RWPE2 (cell line): ENCODE results near the gene NCAM1.

Source experiments
- ATAC-seq: fragments of 200-7000 bp; cut with Tn5 transposase; 3 replicates; pipeline ENCODE4 v1.9.1; 2021; ENCODE audit warnings: low read depth
- DNase-seq: peaks from one replicate; pipeline ENCODE4 v3.0.0-alpha.2; 2020; ENCODE audit warnings: low spot score
- H3K27ac ChIP-seq: fragments of 450-650 bp; 2 replicates; pipeline ENCODE4 v1.5.1; 2017; ENCODE audit warnings: mild to moderate bottlenecking; ENCODE audit not compliant: poor library complexity, severe bottlenecking
- H3K27me3 ChIP-seq: fragments of 250-450 bp; sonication (Bioruptor Pico); 2 replicates; pipeline ENCODE4 v1.5.1; 2021; ENCODE audit warnings: mild to moderate bottlenecking, moderate library complexity; ENCODE audit not compliant: insufficient read depth, poor library complexity, severe bottlenecking
- H3K36me3 ChIP-seq: fragments of 250-450 bp; sonication (Bioruptor Pico); 2 replicates; pipeline ENCODE4 v1.5.1; 2020; ENCODE audit warnings: low read depth, mild to moderate bottlenecking, moderate library complexity
- H3K4me1 ChIP-seq: fragments of 250-450 bp; sonication (Bioruptor Pico); 2 replicates; pipeline ENCODE4 v1.5.1; 2021; ENCODE audit warnings: mild to moderate bottlenecking, moderate library complexity; ENCODE audit not compliant: insufficient read depth, poor library complexity, severe bottlenecking
- H3K4me3 ChIP-seq: fragments of 250-450 bp; sonication (Bioruptor Pico); 2 replicates; pipeline ENCODE4 v1.5.1; 2021; ENCODE audit warnings: mild to moderate bottlenecking, moderate library complexity; ENCODE audit not compliant: severe bottlenecking
- H3K9me3 ChIP-seq: fragments of 250-450 bp; sonication (Bioruptor Pico); 2 replicates; pipeline ENCODE4 v1.5.1; 2021; ENCODE audit warnings: mild to moderate bottlenecking, moderate library complexity; ENCODE audit not compliant: severe bottlenecking
- CTCF ChIP-seq: fragments of 450-650 bp; IDR thresholded peaks from one replicate; pipeline ENCODE4 v1.5.1; 2017; ENCODE audit warnings: mild to moderate bottlenecking, moderate library complexity; ENCODE audit not compliant: poor library complexity, severe bottlenecking

Gene NCAM1

GRCh38 chr11:113103932-113104690, 142.9 kb downstream of the NCAM1 start:
- Histone ChIP-seq H3K27me3 (peaks cover 16% of the 10 kb centered on the region), H3K36me3 (no peaks in the 10 kb centered on the region), H3K4me1 (no peaks in the 10 kb centered on the region), H3K27ac (no peak overlapping the region), H3K4me3 (no peak overlapping the region), H3K9me3 (no peaks in the 10 kb centered on the region)
- no peak for DNase-seq
- no peak for ATAC-seq
- no peak for TF ChIP-seq CTCF

- H3K4me3 ChIP-seq: no peak overlapping the region
- no peaks in the 10 kb centered on the region for H3K36me3 ChIP-seq
- no peak for ATAC-seq
- no peaks in the 10 kb centered on the region for H3K4me1 ChIP-seq
- H3K27ac ChIP-seq: no peak overlapping the region
- H3K27me3 ChIP-seq: peaks cover 16% of the 10 kb centered on the region
- DNase-seq: no peak
- H3K9me3 ChIP-seq: no peaks in the 10 kb centered on the region
- no peak for TF ChIP-seq CTCF
These were observed 143.6 kb downstream of the NCAM1 start for GRCh38 chr11:113104691-113105251.

- H3K9me3 ChIP-seq: no peaks in the 10 kb centered on the region
- H3K4me1 ChIP-seq: no peaks in the 10 kb centered on the region
- peaks cover 16% of the 10 kb centered on the region for H3K27me3 ChIP-seq
- ATAC-seq: no peak
- no peak overlapping the region for H3K27ac ChIP-seq
- no peaks in the 10 kb centered on the region for H3K36me3 ChIP-seq
- no peak overlapping the region for H3K4me3 ChIP-seq
- no peak for DNase-seq
- TF ChIP-seq CTCF: no peak
These were observed 144.4 kb downstream of the NCAM1 start for GRCh38 chr11:113105592-113105991.

GRCh38 chr11:113106507-113106906, 145.3 kb downstream of the NCAM1 start:
- Histone ChIP-seq H3K27ac (no peak overlapping the region), H3K36me3 (no peaks in the 10 kb centered on the region), H3K4me3 (no peak overlapping the region), H3K9me3 (no peaks in the 10 kb centered on the region), H3K27me3 (peaks cover 16% of the 10 kb centered on the region), H3K4me1 (no peaks in the 10 kb centered on the region)
- DNase-seq (no peak), ATAC-seq (no peak)
- TF ChIP-seq CTCF: no peak

- no peak for TF ChIP-seq CTCF
- Histone ChIP-seq H3K9me3 (no peaks in the 10 kb centered on the region), H3K36me3 (no peaks in the 10 kb centered on the region), H3K4me3 (no peak overlapping the region), H3K27me3 (peaks cover 7% of the 10 kb centered on the region), H3K4me1 (no peaks in the 10 kb centered on the region), H3K27ac (no peak overlapping the region)
- DNase-seq (no peak), ATAC-seq (no peak)
These were observed 148.8 kb downstream of the NCAM1 start for GRCh38 chr11:113110046-113110445.
